K562 (cell line): ENCODE results near the gene EXT2. TPM values are rescaled to one million over a fixed set of nuclear protein-coding genes. Genes with fewer than 3 reads are reported as not detected.
A peak's percentile ranks its signal among the peaks of the same experiment; 100 is the strongest.

ENCODE experiments used
- ATAC-seq: fragments of 200-7000 bp; cut with Tn5 transposase; 3 replicates; pipeline ENCODE4 v1.9.1; 2020; ENCODE audit warnings: moderate library complexity
- BruUV-seq: library from RNA; stranded (reverse); fragments of 400-500 nt; replicated peaks from 2 replicates; lab custom pipeline; 2021; lab: Mats Ljungman, UMichigan
- CTCF ChIA-PET: fragments of 300-600 bp; formaldehyde crosslinking; extraction: SDS; loops from one replicate; lab custom pipeline; 2021; ENCODE audit warnings: low intra/inter-chr PET ratio; lab: Yijun Ruan, JAX
- POLR2A ChIA-PET: fragments of 300-600, 350-650 bp; sonication (Branson Sonifier 250); formaldehyde crosslinking; extraction: SDS; loops from one replicate; lab custom pipeline; 2021; ENCODE audit warnings: antibody characterized with exemption, inconsistent platforms; lab: Yijun Ruan, JAX
- DNase-seq, 4 experiments: peaks; one replicate each; pipeline versions ENCODE4 v3.0.0 to v3.0.0-alpha.2; 2011 to 2018; ENCODE audit warnings: low spot score in 3 of 4, mixed read lengths in 3 of 4; ENCODE audit errors: extremely low read depth in 1 of 4
- FAIRE-seq: peaks from 2 replicates; lab custom pipeline; 2011; peaks lifted over from hg19 to GRCh38; lab: Jason Lieb, UNC
- H2AFZ ChIP-seq: 2 replicates; pipeline ENCODE4 v1.6.0; 2011; ENCODE audit warnings: low read depth, low read length, control low read depth, inconsistent platforms
- H3K27ac ChIP-seq: fragments of 200-600 bp; 3 replicates; pipeline ENCODE4 v1.8.0; 2011; ENCODE audit warnings: low read depth, mild to moderate bottlenecking, control low read depth, inconsistent platforms, low read length, moderate library complexity, mixed read lengths; ENCODE audit errors: extremely low read depth
- H3K27me3 ChIP-seq, 2 experiments: fragments of 300-600 bp in 1 of 2; 2 replicates in 1 of 2; 3 replicates in 1 of 2; pipeline versions ENCODE4 v1.6.0 to v1.8.0; 2011; ENCODE audit warnings: inconsistent platforms in 2 of 2, low read length in 2 of 2, mild to moderate bottlenecking in 1 of 2, mixed read lengths in 1 of 2, moderate library complexity in 1 of 2; ENCODE audit not compliant: control insufficient read depth in 2 of 2, insufficient read depth in 2 of 2
- H3K36me3 ChIP-seq: fragments of 300-600 bp; 3 replicates; pipeline ENCODE4 v1.8.0; 2011; ENCODE audit warnings: mild to moderate bottlenecking, low read length, inconsistent platforms; ENCODE audit not compliant: control insufficient read depth, insufficient read depth
- H3K4me1 ChIP-seq, 2 experiments: fragments of 200-600 bp in 1 of 2; replicated peaks in 1 of 2; 2 replicates in 1 of 2; 3 replicates in 1 of 2; pipeline versions ENCODE4 v1.5.1 to v1.8.0; 2011; ENCODE audit warnings: inconsistent platforms in 2 of 2, low read length in 2 of 2, mild to moderate bottlenecking in 1 of 2, mixed read lengths in 1 of 2, moderate library complexity in 1 of 2; ENCODE audit not compliant: control insufficient read depth in 2 of 2, insufficient read depth in 2 of 2
- H3K4me2 ChIP-seq: 2 replicates; pipeline ENCODE4 v1.6.1; 2011; ENCODE audit warnings: low read length, control low read depth, inconsistent platforms, mixed read lengths; ENCODE audit not compliant: insufficient read depth
- H3K4me3 ChIP-seq: fragments of 200-600 bp; sonication (generic), shearing (Covaris generic); 2 replicates; pipeline ENCODE4 v1.5.1; 2016; ENCODE audit warnings: control low read depth, inconsistent platforms
- H3K79me2 ChIP-seq: fragments of 200-600 bp; 3 replicates; pipeline ENCODE4 v1.8.0; 2011; ENCODE audit warnings: low read length, inconsistent platforms; ENCODE audit not compliant: control insufficient read depth, insufficient read depth
- H3K9ac ChIP-seq, 2 experiments: 2 replicates each; pipeline versions ENCODE4 v1.6.0 to v1.6.1; 2011; ENCODE audit warnings: low read depth in 2 of 2, low read length in 2 of 2, control low read depth in 1 of 2, inconsistent platforms in 1 of 2, mild to moderate bottlenecking in 1 of 2, mixed read lengths in 1 of 2; ENCODE audit not compliant: insufficient read depth in 1 of 2
- H3K9me1 ChIP-seq: one replicate; pipeline ENCODE4 v1.6.0; 2011; ENCODE audit warnings: inconsistent platforms, mild to moderate bottlenecking, low read length, moderate library complexity; ENCODE audit not compliant: control insufficient read depth, insufficient read depth
- H3K9me3 ChIP-seq: replicated peaks from 2 replicates; pipeline ENCODE4 v1.5.1; 2011; ENCODE audit warnings: low read depth, low read length, inconsistent platforms; ENCODE audit not compliant: control insufficient read depth, insufficient read depth
- H4K20me1 ChIP-seq: replicated peaks from 2 replicates; pipeline ENCODE4 v1.6.1; 2011; ENCODE audit warnings: low read length, inconsistent platforms, mixed read lengths; ENCODE audit not compliant: control insufficient read depth, insufficient read depth
- CBFA2T3 ChIP-seq: fragments of 450-650 bp; IDR thresholded peaks from 2 replicates; pipeline ENCODE4 v1.6.1; 2017
- E2F6 ChIP-seq, 2 experiments: IDR thresholded peaks; 2 replicates each; pipeline ENCODE4 v1.6.1; 2011; ENCODE audit warnings: borderline replicate concordance in 1 of 2, control low read depth in 1 of 2, low read depth in 1 of 2, low read length in 1 of 2, mild to moderate bottlenecking in 1 of 2, mixed read lengths in 1 of 2, moderate library complexity in 1 of 2; ENCODE audit not compliant: insufficient read depth in 1 of 2, insufficient read length in 1 of 2, poor library complexity in 1 of 2, severe bottlenecking in 1 of 2; ENCODE audit errors: extremely low read depth in 1 of 2
- EGR1 ChIP-seq: fragments of 450-650 bp; conservative IDR thresholded peaks from 2 replicates; pipeline ENCODE4 v1.6.1; 2017; ENCODE audit warnings: mild to moderate bottlenecking
- FOSL1 ChIP-seq: fragments of 200-800 bp; sonication (Bioruptor generic); conservative IDR thresholded peaks from 2 replicates; pipeline ENCODE4 v1.6.1; 2016; ENCODE audit warnings: missing genetic modification characterization, missing compliant biosample characterization
- HDAC2 ChIP-seq: fragments of 450-650 bp; IDR thresholded peaks from 2 replicates; pipeline ENCODE4 v1.6.1; 2016; ENCODE audit warnings: mild to moderate bottlenecking
- RNF219 ChIP-seq: fragments of 250-450 bp; sonication (Bioruptor Pico); IDR thresholded peaks from 2 replicates; pipeline ENCODE4 v1.5.0; 2022; ENCODE audit warnings: mild to moderate bottlenecking
- TSC22D4 ChIP-seq: fragments of 450-650 bp; IDR thresholded peaks from 2 replicates; pipeline ENCODE4 v1.6.1; 2016; ENCODE audit warnings: missing genetic modification characterization, missing biosample characterization, control low read depth
- ZC3H11A ChIP-seq: IDR thresholded peaks from 2 replicates; pipeline ENCODE4 v1.6.1; 2012; ENCODE audit warnings: low read depth, low read length, improper control_type of control experiment
- ZNF212 ChIP-seq: fragments of 450-650 bp; formaldehyde crosslinking; IDR thresholded peaks from 2 replicates; pipeline ENCODE4 v1.4.0; 2020; ENCODE audit warnings: mild to moderate bottlenecking
- WGBS: fragments of 100-300 bp; shearing (Covaris generic); methylation state at CpG from one replicate; pipeline ENCODE4 v1.1.6; 2016; ENCODE audit warnings: low coverage, mixed read lengths; ENCODE audit not compliant: insufficient coverage; ENCODE audit errors: missing lambda C conversion rate; 5-methylcytosine and 5-hydroxymethylcytosine counted together
- in situ Hi-C: fragments of 300-500 bp; cut with MboI; formaldehyde crosslinking; loops from 4 replicates; pipeline ENCODE4 v1.15.0; 2018; ENCODE audit warnings: inconsistent platforms, mixed read lengths
- intact Hi-C: fragments of 100-400 bp; cut with micrococcal nuclease; formaldehyde crosslinking; loops from 2 replicates; pipeline ENCODE4 v1.14.2; 2022
- polyA plus RNA-seq, 8 experiments: library from polyadenylated mRNA; depleted of rRNA in 4 of 8; stranded (reverse) in 5 of 8; unstranded in 3 of 8; fragments of >200 nt; fragmentation: Nextera tagmentation in 2 of 8; fragmentation: Illumina TruSeq in 1 of 8; extraction: Ambion mirVana in 2 of 8; extraction: Trizol in 1 of 8; gene quantifications; 2 replicates each; pipeline versions ENCODE4 v1.2.1 to v1.2.3, GENCODE V29; 2011 to 2014; ENCODE audit warnings: inconsistent platforms in 1 of 8, missing spikeins in 1 of 8
- total RNA-seq, 7 experiments: library from RNA; depleted of rRNA in 6 of 7; stranded (reverse); fragments of >200 nt in 6 of 7; fragmentation: Illumina TruSeq in 2 of 7; extraction: Trizol in 2 of 7; gene quantifications; 2 replicates each; pipeline versions ENCODE4 v1.2.1 to v1.2.3, GENCODE V29; 2011 to 2021; ENCODE audit warnings: low replicate concordance in 1 of 7

The EXT2 gene
- total and polyA plus RNA-seq, 9 of the 15 experiments (the other 6 are each of a cell fraction or from before 2014, with no cell fraction given) = 7.5 to 52.1 (median 38.1) TPM

- WGBS = 55% methylated on average over 6 of the region's 8 CpGs
- Histone ChIP-seq H3K27me3 (no peaks in the 10 kb centered on the region), H3K79me2 (no peaks in the 10 kb centered on the region), H3K27ac (no peak overlapping the region), H3K36me3 (no peaks in the 10 kb centered on the region), H4K20me1 (peaks cover 5% of the 10 kb centered on the region; the same call in 1 of the 2 replicates), H3K9me3 (no peaks in the 10 kb centered on the region), H3K4me3 (no peak overlapping the region), H3K9me1 (no peaks in the 10 kb centered on the region), H2AFZ (no peak overlapping the region), H3K4me2 (no peak overlapping the region), H3K9ac (peak overlapping the region in 1 of 2 experiments; percentile 24; a peak in 1 of 4 replicates), H3K4me1 (peaks cover 29 to 59% of the 10 kb centered on the region in 2 experiments)
- ChIA-PET POLR2A (no interaction called here), CTCF (no interaction called here)
- no peak for ATAC-seq
- intact Hi-C loops (no loop called here), in situ Hi-C loops (no loop called here)
- peak in 2 of 4 experiments; percentile 27 to 52 for DNase-seq
- TF ChIP-seq CBFA2T3 (0 out of 2 replicates have a peak, but pooled peaks have one; percentile 15), TSC22D4 (tag) (no peak), FOSL1 (tag) (no peak), RNF219 (CRISPR knock-in tag) (no peak), ZC3H11A (no peak), ZNF212 (no peak), E2F6 (IDR thresholded peaks at IDR 0.05; ENCODE audit: borderline replicate concordance in 1 of 2, extremely low read depth in 1 of 2, insufficient read depth in 1 of 2, insufficient read length in 1 of 2, low read depth in 1 of 2, low read length in 1 of 2, poor library complexity in 1 of 2, severe bottlenecking in 1 of 2) (peak; percentile 12 to 48), HDAC2 (no peak), EGR1 (peak; percentile 82)
- BruUV-seq = no TSS peak
- FAIRE-seq = no peak
Measured at GRCh38 chr11:44264438-44264749, 168.9 kb downstream of the EXT2 start.
